ENCODE results near the gene TPX2. TPM values are rescaled to one million over a fixed set of nuclear protein-coding genes. Genes with fewer than 3 reads are reported as not detected.
A peak's percentile ranks its signal among the peaks of the same experiment; 100 is the strongest.

TPX2 gene
- polyA plus RNA-seq, 1 of the 3 experiments (the other 2 are of a cell fraction): 17.1 TPM

DNA sequence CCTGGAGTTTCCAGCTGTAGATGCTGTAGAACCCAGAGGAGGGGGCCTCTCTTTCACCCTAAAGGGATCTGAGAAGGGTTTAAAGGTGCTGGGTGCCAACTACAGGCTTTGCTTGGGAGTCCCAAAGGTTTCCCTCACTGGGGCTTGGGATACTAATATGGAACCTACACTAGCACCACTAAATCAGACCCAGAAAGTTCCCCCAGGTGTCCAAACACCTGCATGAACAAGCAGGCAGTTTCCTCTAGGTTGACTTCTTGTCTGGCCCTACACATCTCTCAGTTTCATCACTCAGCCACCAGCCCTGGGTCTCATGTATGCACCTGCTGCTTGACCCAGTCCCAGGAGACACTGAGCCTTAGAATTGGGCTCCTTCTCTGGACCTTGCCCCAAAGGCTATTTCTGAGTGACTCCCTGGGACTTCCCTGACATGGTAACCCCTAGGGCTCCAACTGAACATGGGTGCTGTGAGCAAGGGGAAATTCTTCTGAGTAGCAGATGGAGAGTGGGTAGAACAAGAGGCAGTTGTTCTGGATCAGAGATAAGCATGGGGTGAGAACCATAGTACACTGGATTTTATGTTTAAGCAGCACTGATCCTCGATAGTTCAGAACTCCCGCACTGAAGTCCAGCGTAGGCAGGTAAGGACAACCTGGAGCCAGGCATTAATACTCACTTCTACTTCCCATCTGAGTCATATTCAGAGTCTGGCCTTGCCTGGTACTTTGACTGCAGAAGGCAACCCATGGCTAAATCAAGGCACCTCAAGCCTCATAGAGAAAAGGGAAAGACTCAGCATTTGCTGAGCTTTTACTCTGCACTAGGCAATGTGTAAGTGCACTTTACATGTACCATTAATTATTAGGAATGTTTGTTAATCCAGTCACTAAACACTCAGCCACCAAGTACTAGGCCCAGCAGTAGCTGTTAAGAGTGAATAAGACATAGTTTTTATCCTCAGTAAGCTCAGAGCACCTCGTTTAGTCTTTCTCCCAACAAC, 33.2 kb upstream of the TPX2 start:
- 67% methylated on average over 1 of the region's 4 CpGs for WGBS (ENCODE audit: low lambda C conversion rate)
- no peak for DNase-seq
- no peak overlapping the region for H3K9ac ChIP-seq
- peaks cover 4 to 16% of the 10 kb centered on the region in 2 experiments; a peak in 2 of 4 replicates for H3K4me1 ChIP-seq (ENCODE audit: control insufficient read depth in 1 of 2, insufficient read depth in 2 of 2, low read depth in 1 of 2, low read length in 1 of 2)
- H3K9me2 ChIP-seq: no peaks in the 10 kb centered on the region
- H3F3A ChIP-seq (replicated peaks; ENCODE audit: insufficient read depth): peaks cover 36% of the 10 kb centered on the region
- peak overlapping the region in 1 of 2 experiments; percentile 80; a peak in 2 of 4 replicates for H3K27ac ChIP-seq (ENCODE audit: low read depth in 2 of 2, low read length in 1 of 2)
- no peak overlapping the region for H2AFZ ChIP-seq (ENCODE audit: low read depth)
- peaks cover 43 to 46% of the 10 kb centered on the region in 2 experiments for H3K36me3 ChIP-seq (replicated peaks in 1 of 2; ENCODE audit: control insufficient read depth in 1 of 2, insufficient read depth in 2 of 2, low read length in 1 of 2)
- H3K79me2 ChIP-seq (ENCODE audit: insufficient read depth): peaks cover 100% of the 10 kb centered on the region
- no peak for TF ChIP-seq MXI1 (IDR thresholded peaks at IDR 0.05; ENCODE audit: low read depth, low read length)
- TF ChIP-seq MEF2A (IDR thresholded peaks at IDR 0.05; ENCODE audit: borderline replicate concordance, low read depth): no peak
- no peak for TF ChIP-seq YY1 (IDR thresholded peaks at IDR 0.05; ENCODE audit: low read depth)
- TF ChIP-seq RFX5 (IDR thresholded peaks at IDR 0.05; ENCODE audit: low read length): no peak
- no peak for TF ChIP-seq ELF1 (IDR thresholded peaks at IDR 0.05)
- TF ChIP-seq, protein P1, sequence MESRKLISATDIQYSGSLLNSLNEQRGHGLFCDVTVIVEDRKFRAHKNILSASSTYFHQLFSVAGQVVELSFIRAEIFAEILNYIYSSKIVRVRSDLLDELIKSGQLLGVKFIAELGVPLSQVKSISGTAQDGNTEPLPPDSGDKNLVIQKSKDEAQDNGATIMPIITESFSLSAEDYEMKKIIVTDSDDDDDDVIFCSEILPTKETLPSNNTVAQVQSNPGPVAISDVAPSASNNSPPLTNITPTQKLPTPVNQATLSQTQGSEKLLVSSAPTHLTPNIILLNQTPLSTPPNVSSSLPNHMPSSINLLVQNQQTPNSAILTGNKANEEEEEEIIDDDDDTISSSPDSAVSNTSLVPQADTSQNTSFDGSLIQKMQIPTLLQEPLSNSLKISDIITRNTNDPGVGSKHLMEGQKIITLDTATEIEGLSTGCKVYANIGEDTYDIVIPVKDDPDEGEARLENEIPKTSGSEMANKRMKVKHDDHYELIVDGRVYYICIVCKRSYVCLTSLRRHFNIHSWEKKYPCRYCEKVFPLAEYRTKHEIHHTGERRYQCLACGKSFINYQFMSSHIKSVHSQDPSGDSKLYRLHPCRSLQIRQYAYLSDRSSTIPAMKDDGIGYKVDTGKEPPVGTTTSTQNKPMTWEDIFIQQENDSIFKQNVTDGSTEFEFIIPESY (IDR thresholded peaks at IDR 0.05; ENCODE audit: borderline replicate concordance, low read depth): no peak
- TF ChIP-seq SIN3A (IDR thresholded peaks at IDR 0.05; ENCODE audit: borderline replicate concordance, low read depth, low read length): no peak
- no peak for TF ChIP-seq FOSL2 (IDR thresholded peaks at IDR 0.05; ENCODE audit: borderline replicate concordance, low read depth)
- TF ChIP-seq RCOR1 (IDR thresholded peaks at IDR 0.05; ENCODE audit: low read length): no peak
- TF ChIP-seq POLR2AphosphoS5 (IDR thresholded peaks at IDR 0.05; ENCODE audit: low read depth, low read length): no peak
- no peak for TF ChIP-seq TEAD4 (IDR thresholded peaks at IDR 0.05; ENCODE audit: borderline replicate concordance, insufficient read depth)
- TF ChIP-seq EP300 (IDR thresholded peaks at IDR 0.05; ENCODE audit: borderline replicate concordance in 1 of 2, low read depth in 1 of 2, low read length in 1 of 2): no peak
- TF ChIP-seq RAD21 (IDR thresholded peaks at IDR 0.05; ENCODE audit: low read length): no peak
- no peak for TF ChIP-seq NFIC (IDR thresholded peaks at IDR 0.05; ENCODE audit: borderline replicate concordance)
- no peak for TF ChIP-seq CHD2 (IDR thresholded peaks at IDR 0.05; ENCODE audit: low read length, partially characterized antibody)
- H3K4me2 ChIP-seq: no peak overlapping the region; the same call in 1 of the 2 replicates
- POLR2A ChIA-PET: no interaction called here
- no peaks in the 10 kb centered on the region for H3K9me3 ChIP-seq
- CTCF ChIA-PET: interaction anchor here (0.6 to 4.6 kb wide), 3 partner anchors 17 to 1111 kb away, joined by 3 to 18 read pairs (median 3); partner anchors contain the start of gene BCL2L1
- H3K4me3 ChIP-seq (ENCODE audit: low read depth in 2 of 2, low read length in 1 of 2): no peak overlapping the region
- H4K20me1 ChIP-seq (ENCODE audit: insufficient read depth): no peaks in the 10 kb centered on the region
- H3K27me3 ChIP-seq (ENCODE audit: insufficient read depth): no peaks in the 10 kb centered on the region
